ENCODE data around the gene PRKD2.

GRCh38 chr19:46665072-46665471 is 51.8 kb downstream of the PRKD2 start:
- TF ChIP-seq, protein P1, sequence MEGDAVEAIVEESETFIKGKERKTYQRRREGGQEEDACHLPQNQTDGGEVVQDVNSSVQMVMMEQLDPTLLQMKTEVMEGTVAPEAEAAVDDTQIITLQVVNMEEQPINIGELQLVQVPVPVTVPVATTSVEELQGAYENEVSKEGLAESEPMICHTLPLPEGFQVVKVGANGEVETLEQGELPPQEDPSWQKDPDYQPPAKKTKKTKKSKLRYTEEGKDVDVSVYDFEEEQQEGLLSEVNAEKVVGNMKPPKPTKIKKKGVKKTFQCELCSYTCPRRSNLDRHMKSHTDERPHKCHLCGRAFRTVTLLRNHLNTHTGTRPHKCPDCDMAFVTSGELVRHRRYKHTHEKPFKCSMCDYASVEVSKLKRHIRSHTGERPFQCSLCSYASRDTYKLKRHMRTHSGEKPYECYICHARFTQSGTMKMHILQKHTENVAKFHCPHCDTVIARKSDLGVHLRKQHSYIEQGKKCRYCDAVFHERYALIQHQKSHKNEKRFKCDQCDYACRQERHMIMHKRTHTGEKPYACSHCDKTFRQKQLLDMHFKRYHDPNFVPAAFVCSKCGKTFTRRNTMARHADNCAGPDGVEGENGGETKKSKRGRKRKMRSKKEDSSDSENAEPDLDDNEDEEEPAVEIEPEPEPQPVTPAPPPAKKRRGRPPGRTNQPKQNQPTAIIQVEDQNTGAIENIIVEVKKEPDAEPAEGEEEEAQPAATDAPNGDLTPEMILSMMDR (conservative IDR thresholded peaks at IDR 0.05; ENCODE audit: low read depth in 2 of 2) = no peak
- TF ChIP-seq POLR2AphosphoS5 (IDR thresholded peaks at IDR 0.05; ENCODE audit: low read depth) (no peak), EZH2phosphoT487 (IDR thresholded peaks at IDR 0.05; ENCODE audit: unreplicated experiment) (no peak), CREB1 (CRISPR knock-in tag; IDR thresholded peaks at IDR 0.05; ENCODE audit: low read depth) (no peak), REST (IDR thresholded peaks at IDR 0.05; ENCODE audit: unreplicated experiment) (no peak), JUNB (IDR thresholded peaks at IDR 0.05; ENCODE audit: unreplicated experiment) (no peak), EZH2 (IDR thresholded peaks at IDR 0.05; ENCODE audit: low read depth, unreplicated experiment) (no peak), STAT1 (IDR thresholded peaks at IDR 0.05; ENCODE audit: unreplicated experiment) (no peak), ZNF331 (CRISPR knock-in tag; IDR thresholded peaks at IDR 0.05; ENCODE audit: low read depth) (no peak)
